Fibroblast of mammary gland (primary cell): ENCODE data around the gene NCR3LG1.

Source experiments
- DNase-seq: peaks from one replicate; pipeline ENCODE4 v3.0.0-alpha.2; 2010; ENCODE audit warnings: low read depth
- H3K4me3 ChIP-seq: 2 replicates; pipeline ENCODE4 v1.5.1; 2011; ENCODE audit warnings: low read depth, mild to moderate bottlenecking, low read length, moderate library complexity; ENCODE audit not compliant: control insufficient read depth
- CTCF ChIP-seq: conservative IDR thresholded peaks from 2 replicates; pipeline ENCODE4 v1.5.1; 2011; ENCODE audit warnings: low read depth, low read length, inconsistent platforms; ENCODE audit not compliant: control insufficient read depth, insufficient read depth

The NCR3LG1 gene

DNA sequence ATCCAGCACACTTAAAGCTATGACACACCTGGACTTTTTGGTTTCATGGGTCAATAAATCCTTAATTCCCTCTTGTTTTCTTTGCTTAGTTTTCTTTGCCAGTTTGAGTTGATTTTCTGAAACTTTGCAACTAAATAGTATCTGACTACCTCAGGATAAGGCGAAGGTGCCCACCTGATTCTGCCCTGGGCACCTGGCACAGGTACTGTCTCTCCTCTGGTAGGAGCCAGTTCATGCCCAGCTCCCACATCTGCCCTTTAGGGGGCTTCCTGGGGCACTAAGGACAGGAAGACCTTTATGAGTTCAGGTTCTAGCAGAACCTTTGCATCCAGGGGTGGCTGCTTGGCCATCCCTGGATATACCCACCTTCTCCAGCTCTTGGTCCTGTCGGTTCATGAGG is 56.4 kb downstream of the NCR3LG1 start:
- DNase-seq = no peak
- H3K4me3 ChIP-seq = no peak overlapping the region

DNA sequence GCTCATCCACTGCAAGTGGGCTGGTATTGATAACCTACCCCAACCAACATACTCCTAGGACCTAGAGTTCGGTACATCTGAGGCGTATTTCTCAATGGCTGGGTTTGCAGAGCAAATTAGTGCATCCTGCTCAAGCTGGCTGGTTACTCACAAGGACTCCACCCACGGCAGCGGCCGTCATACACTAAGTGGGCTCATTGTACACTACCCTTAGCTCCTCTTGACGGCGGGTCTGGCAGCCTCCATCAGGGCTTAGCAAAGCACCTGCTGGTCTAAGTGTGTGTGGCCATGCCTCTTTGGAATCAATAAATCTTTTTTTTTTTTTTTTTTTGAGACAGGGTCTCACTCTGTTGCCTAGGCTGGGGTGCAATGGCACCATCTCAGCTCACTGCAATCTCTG is 57.0 kb downstream of the NCR3LG1 start:
- no peak for TF ChIP-seq CTCF
- no peak for DNase-seq
- H3K4me3 ChIP-seq = no peak overlapping the region

More for the DNA sequence above, 56.4 kb downstream of the NCR3LG1 start:
- no peak for TF ChIP-seq CTCF

GRCh38 chr11:17410606-17411379 is 59.2 kb downstream of the NCR3LG1 start:
- DNase-seq = no peak
- no peak overlapping the region for H3K4me3 ChIP-seq
- TF ChIP-seq CTCF = no peak

GRCh38 chr11:17411418-17411817 is 59.8 kb downstream of the NCR3LG1 start:
- DNase-seq = no peak
- no peak overlapping the region for H3K4me3 ChIP-seq
- TF ChIP-seq CTCF = no peak

DNA sequence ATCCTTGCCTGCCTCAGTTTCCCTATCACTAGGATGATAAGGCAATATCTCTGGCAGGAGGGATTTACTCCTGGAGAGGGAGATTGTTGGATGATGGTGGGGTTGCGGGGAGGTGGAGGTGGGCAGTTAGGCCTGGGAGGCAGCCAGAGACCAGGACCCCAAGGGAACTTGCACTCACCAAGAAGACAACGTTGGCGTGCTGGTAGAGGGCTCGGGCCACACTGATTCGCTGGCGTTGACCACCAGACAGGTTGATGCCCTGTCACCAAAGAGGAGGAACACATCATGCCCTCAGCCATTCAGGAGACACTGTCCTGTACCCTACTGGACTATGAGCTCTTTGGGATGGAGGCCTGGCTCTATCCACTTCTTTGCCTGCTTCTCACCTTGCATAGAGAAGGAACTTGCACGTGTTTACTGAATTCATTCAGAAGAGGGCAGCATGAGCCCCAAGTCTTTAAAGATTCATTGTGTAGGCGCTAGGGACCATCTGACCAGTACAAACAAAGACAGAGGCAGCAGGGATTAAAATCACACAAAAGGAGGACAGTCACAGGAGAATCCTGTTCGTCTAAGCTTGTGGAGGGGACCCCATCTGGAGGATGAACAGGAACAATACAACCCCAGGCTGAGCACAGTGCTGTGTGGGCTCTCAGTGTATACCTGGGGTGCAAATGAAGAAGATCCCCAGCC is 61.0 kb downstream of the NCR3LG1 start:
- no peak for DNase-seq
- H3K4me3 ChIP-seq = no peak overlapping the region
- no peak for TF ChIP-seq CTCF

DNA sequence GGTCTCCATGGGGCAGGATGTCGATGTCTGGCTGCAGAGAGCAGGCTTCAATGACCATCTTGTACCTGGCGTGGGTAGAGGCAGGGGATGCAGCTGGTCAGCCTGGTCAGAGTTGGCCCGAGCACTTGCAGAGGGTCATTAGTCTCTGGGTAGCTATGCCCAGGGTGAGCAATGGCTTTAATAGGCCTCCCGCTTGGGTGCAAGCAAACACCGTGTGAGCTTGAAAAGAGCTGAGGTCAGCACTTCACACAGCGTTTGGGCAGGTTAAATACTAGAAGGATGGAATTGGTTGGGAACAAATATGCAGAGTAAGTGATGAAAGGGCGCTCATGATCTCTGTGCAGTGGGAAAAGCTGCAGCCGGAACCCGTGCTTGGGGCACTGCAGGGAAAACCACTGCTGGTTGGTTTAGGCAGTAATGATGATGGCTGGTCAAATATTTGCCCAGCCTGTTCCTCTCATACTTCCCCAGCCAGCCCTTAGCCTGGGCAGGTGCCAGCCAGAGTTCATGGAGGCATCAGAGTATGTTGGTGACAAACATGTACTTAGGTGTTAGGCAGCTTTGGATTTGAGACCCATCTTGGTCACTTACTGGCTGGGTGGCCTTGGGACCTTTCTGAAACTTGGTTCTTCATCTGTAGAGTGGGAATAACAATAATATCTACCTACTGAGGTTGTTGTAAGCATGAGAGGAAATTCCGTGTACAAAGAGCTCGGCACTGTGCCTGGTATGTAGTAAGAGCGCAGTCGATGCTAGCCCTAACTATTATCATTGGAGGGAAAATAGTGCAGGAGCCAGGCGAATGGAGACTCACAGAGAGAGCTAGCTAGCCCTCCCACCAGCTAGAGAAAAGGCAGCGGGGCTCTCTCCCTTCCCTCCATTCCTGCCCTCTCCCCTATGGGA is 62.1 kb downstream of the NCR3LG1 start:
- DNase-seq = no peak
- TF ChIP-seq CTCF = no peak
- H3K4me3 ChIP-seq = no peak overlapping the region
